Activated gamma-delta T cell treated with anti-CD3 and anti-CD28 coated beads, Interleukin-2, amount 50 U/mL, for 16 hours (primary cell): Measurements from ENCODE around the gene RASGRP3.

ENCODE experiments used
- DNase-seq: peaks from one replicate; pipeline ENCODE4 v3.0.0-alpha.2; 2020; ENCODE audit warnings: low read depth

RASGRP3 gene

GRCh38 chr2:33492399-33493134, 16.1 kb downstream of the RASGRP3 start:
- no peak for DNase-seq

GRCh38 chr2:33494155-33494779, 17.8 kb downstream of the RASGRP3 start:
- no peak for DNase-seq

GRCh38 chr2:33494877-33495641, 18.6 kb downstream of the RASGRP3 start:
- no peak for DNase-seq

- no peak for DNase-seq
Measured at GRCh38 chr2:33495683-33496082, 19.2 kb downstream of the RASGRP3 start.

DNA sequence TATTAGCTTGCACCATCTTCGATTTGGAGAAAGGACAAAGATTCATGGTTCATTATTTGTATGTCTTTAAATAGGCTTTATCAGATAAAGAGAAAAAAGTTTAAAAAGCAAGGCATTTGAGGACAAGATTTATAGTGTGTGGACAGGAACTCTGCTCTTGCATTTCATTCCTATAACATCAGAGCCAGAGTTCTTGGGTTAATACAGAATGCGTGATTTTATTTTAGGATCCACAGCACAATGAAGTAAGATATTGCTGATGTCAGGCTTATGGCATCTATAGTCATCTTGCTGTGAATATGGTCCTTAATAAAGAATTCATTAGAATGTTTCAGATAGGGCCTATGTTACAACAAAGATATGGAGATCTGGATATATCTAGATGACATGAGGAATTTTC, 19.7 kb downstream of the RASGRP3 start:
- DNase-seq, result no peak

GRCh38 chr2:33496726-33497125, 20.3 kb downstream of the RASGRP3 start:
- DNase-seq, result no peak

DNA sequence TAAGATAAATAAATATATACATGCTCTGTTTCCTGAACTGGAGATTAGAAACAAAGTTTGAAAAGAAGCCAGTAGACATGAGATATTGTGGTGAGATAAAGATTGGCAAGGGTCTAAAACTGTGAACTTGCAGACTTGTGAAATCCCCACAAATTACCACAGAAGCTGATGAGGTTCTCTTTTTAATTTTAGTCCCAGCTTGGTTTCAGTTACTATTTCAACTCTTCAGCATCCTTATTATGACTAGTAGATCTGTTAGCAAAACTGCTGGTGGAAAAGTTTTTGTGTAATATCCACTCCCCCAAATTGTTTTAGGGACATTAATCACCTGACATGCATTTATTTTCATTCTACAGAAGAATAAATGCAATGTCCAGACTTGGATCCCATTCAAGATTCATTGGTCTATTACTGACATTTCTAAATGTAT, 20.8 kb downstream of the RASGRP3 start:
- no peak for DNase-seq

GRCh38 chr2:33498291-33498956, 22.0 kb downstream of the RASGRP3 start:
- DNase-seq, result no peak

GRCh38 chr2:33500177-33500576, 23.7 kb downstream of the RASGRP3 start:
- no peak for DNase-seq

DNA sequence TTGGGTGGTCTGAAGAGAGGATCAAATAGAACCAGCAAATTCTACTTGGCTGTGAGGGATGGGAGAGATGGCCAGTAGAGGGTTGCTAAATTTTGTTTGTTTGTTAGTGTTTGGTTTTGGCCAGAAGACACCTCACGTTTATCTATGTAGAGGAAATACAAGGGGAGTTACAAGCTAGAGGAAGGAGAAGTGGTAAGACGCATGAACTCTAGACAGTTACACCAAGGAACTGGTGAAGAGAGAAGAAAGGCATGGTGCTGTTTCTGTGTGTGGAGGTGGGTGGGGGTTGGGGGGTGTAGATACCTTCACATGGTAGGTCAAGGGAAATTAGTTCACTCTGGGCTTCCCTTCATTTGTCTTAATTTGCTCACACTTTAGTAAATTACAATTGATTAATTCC, 25.6 kb downstream of the RASGRP3 start:
- no peak for DNase-seq

DNA sequence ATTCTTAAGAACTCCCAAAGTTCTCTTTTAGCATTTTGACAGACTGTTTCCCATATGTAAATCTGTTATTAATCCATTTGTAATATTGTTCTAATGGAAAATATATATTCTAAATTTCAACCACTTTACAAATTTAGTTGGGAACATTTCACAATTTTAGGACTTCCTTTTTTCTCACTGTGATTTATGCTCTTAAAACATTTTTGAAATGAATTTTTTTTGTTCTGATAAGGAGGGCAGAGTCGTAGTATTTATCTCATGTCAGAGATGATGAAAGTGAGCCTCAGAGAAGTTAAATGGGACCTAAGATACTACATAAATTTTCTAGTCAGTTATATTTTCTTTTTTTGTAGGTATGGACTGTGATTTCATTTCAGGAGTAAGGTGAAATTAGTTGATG, 26.6 kb downstream of the RASGRP3 start:
- DNase-seq, result no peak

- no peak for DNase-seq
Measured at GRCh38 chr2:33505966-33506365, 29.5 kb downstream of the RASGRP3 start.

DNA sequence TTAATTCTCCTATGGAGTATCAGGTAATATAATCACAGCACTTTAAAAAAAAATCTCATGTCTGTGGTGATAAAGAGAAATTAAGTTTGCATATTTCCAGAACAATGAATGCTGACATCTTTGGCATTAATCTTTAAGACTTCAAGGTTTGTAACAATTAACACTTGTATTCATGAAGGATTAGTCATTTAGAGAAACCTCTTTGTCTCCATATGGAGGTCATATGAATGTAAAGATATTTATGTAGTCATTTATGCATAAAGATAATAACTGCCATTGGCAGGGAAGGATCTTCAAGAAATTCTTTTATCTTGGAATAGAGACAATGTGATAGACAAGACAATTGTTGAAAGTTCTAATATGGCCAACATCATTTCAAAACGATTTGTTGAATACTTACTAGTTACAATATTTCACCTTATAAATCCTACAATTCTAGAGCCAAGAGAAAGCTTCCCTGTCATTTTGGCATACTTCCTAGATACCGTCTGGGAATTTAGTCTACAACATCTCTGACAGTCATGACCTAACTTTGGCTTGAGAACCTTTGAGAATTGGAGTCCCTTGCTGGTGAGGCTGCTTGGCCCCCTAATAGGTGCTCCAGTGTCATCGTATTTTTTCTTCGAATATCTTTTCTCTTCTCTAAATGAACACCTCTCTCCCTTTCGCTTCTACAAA, 33.6 kb downstream of the RASGRP3 start:
- no peak for DNase-seq

GRCh38 chr2:33510586-33510968, 34.1 kb downstream of the RASGRP3 start:
- DNase-seq, result no peak

DNA sequence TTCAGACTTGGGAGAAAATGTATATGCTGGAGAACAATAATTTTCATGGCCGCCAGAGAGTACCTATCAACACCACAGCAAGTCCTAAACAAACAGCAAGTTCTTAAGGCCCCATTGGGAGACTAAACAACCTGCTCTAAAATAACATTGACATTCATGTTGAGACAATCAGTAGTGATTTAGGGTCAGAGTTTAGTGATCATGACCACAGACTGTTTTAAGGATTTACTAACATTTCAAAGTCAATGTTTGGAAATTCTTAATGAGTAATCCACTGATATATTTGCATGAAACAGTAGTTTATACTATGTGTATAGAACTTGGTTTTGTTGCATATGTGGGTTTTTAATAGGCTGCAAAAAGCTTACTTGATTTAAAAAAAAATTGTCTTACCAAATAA, 34.7 kb downstream of the RASGRP3 start:
- no peak for DNase-seq

DNA sequence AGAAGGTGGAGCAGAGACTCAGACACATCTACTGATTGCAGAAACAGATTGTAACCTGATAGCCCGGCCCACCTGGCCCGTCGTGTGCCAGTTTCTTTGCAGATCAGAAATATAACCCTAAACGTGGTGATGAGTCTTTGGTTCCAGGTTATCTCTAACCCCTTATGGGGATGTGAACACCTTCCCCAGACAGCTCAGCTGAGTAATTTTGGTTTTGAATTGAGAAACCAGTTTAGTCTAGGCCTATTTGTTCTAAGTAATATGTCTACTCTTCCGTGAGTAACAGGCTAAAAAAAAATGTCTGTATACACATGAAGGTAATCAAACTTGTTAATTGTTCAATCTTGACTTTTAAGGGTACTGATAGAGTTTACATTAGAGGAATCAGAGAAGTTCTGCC, 35.7 kb downstream of the RASGRP3 start:
- no peak for DNase-seq

GRCh38 chr2:33513480-33513879, 37.0 kb downstream of the RASGRP3 start:
- no peak for DNase-seq

GRCh38 chr2:33516456-33516995, 40.1 kb downstream of the RASGRP3 start:
- no peak for DNase-seq

- DNase-seq, result no peak
Measured at GRCh38 chr2:33518200-33518599, 41.8 kb downstream of the RASGRP3 start.

- DNase-seq, result no peak
Measured at GRCh38 chr2:33518929-33519328, 42.5 kb downstream of the RASGRP3 start.

- DNase-seq, result no peak
Measured at GRCh38 chr2:33521791-33522281, 45.4 kb downstream of the RASGRP3 start.

GRCh38 chr2:33522576-33522975, 46.1 kb downstream of the RASGRP3 start:
- DNase-seq, result no peak
